Gastroesophageal sphincter (tissue), 4 donors: ENCODE measurements around the gene ZPLD1. TPM values are rescaled to one million over a fixed set of nuclear protein-coding genes. Genes with fewer than 3 reads are reported as not detected.

ENCODE experiments used
- ATAC-seq: fragments of 150-250 bp; one replicate; pipeline ENCODE4 v1.9.1; 2016; ENCODE audit warnings: mild to moderate bottlenecking, moderate library complexity
- H3K27ac ChIP-seq, 4 donors: fragments of 200-600 bp; sonication (generic) in 3 of 4; 1 replicate in 3 of 4; 2 replicates in 1 of 4; pipeline ENCODE4 v1.5.1; 2016 to 2019
- H3K27me3 ChIP-seq: fragments of 200-600 bp; sonication (generic); one replicate; pipeline ENCODE4 v1.5.1; 2019
- H3K36me3 ChIP-seq, 2 donors: fragments of 200-600 bp; sonication (generic); one replicate each; pipeline ENCODE4 v1.5.1; 2019; ENCODE audit warnings: control low read depth in 1 of 2
- H3K4me1 ChIP-seq, 3 donors: fragments of 200-600 bp; sonication (generic); 1 replicate in 2 of 3; 2 replicates in 1 of 3; pipeline ENCODE4 v1.5.1; 2016 to 2019; ENCODE audit warnings: control low read depth in 2 of 3
- H3K4me3 ChIP-seq, 2 donors: fragments of 200-600 bp; sonication (generic); one replicate each; pipeline ENCODE4 v1.5.1; 2019; ENCODE audit warnings: mild to moderate bottlenecking in 1 of 2, moderate library complexity in 1 of 2
- H3K9me3 ChIP-seq, 3 donors: fragments of 200-600 bp; sonication (generic); one replicate each; pipeline ENCODE4 v1.5.1; 2017 to 2019; ENCODE audit warnings: control low read depth in 2 of 3
- EP300 ChIP-seq: sonication (generic); formaldehyde crosslinking; IDR thresholded peaks from one replicate; pipeline ENCODE4 v1.6.1; 2017; ENCODE audit warnings: antibody characterized with exemption, mild to moderate bottlenecking
- POLR2A ChIP-seq, 2 donors: fragments of 450-650 bp; IDR thresholded peaks; one replicate each; pipeline ENCODE4 v1.6.1; 2017; ENCODE audit warnings: antibody characterized with exemption in 2 of 2, mild to moderate bottlenecking in 2 of 2, moderate library complexity in 1 of 2
- POLR2AphosphoS5 ChIP-seq: sonication (generic); formaldehyde crosslinking; IDR thresholded peaks from one replicate; pipeline ENCODE4 v1.6.1; 2017; ENCODE audit warnings: antibody characterized with exemption
- WGBS, 2 donors: methylation state at CpG; one replicate each; pipeline ENCODE4 v1.1.5; 2018; ENCODE audit warnings: low coverage in 1 of 2; 5-methylcytosine and 5-hydroxymethylcytosine counted together
- total RNA-seq, 4 donors: library from RNA; depleted of rRNA; stranded (reverse); fragments of >200 nt; gene quantifications; one replicate each; pipeline ENCODE4 v1.1.0, GENCODE V29; 2016
- TF ChIP-seq, protein P1 (sequence below), 4 experiments: fragments of 200-600 bp in 2 of 4; fragments of 450-650 bp in 2 of 4; sonication (generic) in 1 of 4; IDR thresholded peaks; one replicate each; pipeline ENCODE4 v1.5.1; 2017 to 2019; ENCODE audit warnings: antibody characterized with exemption in 4 of 4, mild to moderate bottlenecking in 2 of 4, moderate library complexity in 2 of 4

ZPLD1 gene
- total RNA-seq, 4 donors from 2014 or later, result 0.15 to 0.47 (median 0.35) TPM; not detected in 1

DNA sequence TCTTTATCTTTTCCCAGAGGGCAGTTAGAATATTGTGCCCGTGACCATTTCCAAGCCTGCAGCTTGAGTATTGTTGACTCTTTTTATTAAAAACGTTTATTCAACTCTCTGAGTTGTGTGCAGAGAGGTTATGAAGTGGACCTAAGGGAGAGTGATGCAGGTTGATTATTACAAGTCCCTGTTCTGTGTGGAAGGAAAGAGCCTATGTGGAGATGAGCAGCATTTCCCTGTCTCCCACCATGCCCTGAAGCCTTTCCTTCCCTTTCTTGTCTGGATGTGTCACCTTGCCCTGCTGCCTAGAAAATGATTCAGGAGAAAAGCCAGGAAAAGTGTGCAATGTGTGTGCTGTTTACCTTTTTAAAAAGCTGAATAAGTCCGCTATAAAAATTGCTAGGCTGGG is 19.4 kb downstream of the ZPLD1 start:
- H3K4me1 ChIP-seq, result no peaks in the 10 kb centered on the region
- ATAC-seq, result no peak
- no peak overlapping the region for H3K4me3 ChIP-seq
- no peaks in the 10 kb centered on the region for H3K36me3 ChIP-seq
- H3K9me3 ChIP-seq, result no peaks in the 10 kb centered on the region
- no peak for TF ChIP-seq POLR2A (IDR thresholded peaks at IDR 0.05)
- no peak for TF ChIP-seq POLR2AphosphoS5
- TF ChIP-seq, protein P1, sequence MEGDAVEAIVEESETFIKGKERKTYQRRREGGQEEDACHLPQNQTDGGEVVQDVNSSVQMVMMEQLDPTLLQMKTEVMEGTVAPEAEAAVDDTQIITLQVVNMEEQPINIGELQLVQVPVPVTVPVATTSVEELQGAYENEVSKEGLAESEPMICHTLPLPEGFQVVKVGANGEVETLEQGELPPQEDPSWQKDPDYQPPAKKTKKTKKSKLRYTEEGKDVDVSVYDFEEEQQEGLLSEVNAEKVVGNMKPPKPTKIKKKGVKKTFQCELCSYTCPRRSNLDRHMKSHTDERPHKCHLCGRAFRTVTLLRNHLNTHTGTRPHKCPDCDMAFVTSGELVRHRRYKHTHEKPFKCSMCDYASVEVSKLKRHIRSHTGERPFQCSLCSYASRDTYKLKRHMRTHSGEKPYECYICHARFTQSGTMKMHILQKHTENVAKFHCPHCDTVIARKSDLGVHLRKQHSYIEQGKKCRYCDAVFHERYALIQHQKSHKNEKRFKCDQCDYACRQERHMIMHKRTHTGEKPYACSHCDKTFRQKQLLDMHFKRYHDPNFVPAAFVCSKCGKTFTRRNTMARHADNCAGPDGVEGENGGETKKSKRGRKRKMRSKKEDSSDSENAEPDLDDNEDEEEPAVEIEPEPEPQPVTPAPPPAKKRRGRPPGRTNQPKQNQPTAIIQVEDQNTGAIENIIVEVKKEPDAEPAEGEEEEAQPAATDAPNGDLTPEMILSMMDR (IDR thresholded peaks at IDR 0.05), result no peak
- TF ChIP-seq EP300, result no peak
- H3K27me3 ChIP-seq, result no peaks in the 10 kb centered on the region
- no peak overlapping the region for H3K27ac ChIP-seq
- WGBS, 2 donors, result 57 to 60% methylated on average over 3 of the region's 3 CpGs

DNA sequence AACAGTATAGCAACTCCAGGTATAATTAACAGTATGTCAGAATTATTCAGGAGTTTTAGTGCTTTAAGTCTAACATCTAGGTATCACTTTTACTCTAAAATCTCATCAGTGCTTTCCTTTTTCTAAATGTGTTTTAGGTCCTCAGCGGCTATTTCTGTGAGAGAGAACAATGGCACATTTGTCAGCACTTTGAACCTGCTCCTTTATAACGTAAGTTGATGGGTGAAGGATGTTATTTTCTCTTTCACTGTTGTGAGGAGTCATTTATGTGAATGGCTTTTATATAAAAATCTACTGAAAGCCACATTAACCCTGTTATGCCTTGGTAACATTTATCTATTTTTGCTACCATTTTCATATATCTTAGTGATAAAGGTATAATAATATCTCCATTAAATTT is 22.8 kb downstream of the ZPLD1 start:
- no peak overlapping the region for H3K4me3 ChIP-seq
- no peak overlapping the region for H3K27ac ChIP-seq
- 58 to 78% methylated on average over 2 of the region's 2 CpGs for WGBS, 2 donors
- TF ChIP-seq EP300, result no peak
- no peak for TF ChIP-seq POLR2AphosphoS5
- TF ChIP-seq, protein P1 (IDR thresholded peaks at IDR 0.05), result no peak
- TF ChIP-seq POLR2A (IDR thresholded peaks at IDR 0.05), result no peak
- H3K36me3 ChIP-seq, result no peaks in the 10 kb centered on the region
- no peaks in the 10 kb centered on the region for H3K4me1 ChIP-seq
- no peak for ATAC-seq
- H3K27me3 ChIP-seq, result no peaks in the 10 kb centered on the region
- no peaks in the 10 kb centered on the region for H3K9me3 ChIP-seq

DNA sequence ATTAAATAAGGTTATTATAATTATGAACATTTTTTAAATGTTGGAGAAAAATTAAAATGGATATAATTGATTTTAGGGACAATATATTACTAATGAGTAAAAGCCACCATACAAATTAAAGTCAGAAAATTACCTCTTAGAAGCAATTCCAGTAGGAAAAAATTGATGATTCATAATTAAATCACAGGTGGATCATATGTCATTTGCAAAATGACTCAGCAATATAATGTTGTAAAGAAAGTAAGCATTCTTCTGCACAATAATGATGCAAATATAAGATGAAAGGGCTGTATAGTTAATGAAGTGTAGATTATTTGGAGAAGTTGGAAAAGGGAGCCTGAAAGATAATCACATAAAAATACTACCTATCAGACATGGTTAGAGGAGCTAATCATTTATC is 25.8 kb downstream of the ZPLD1 start:
- Histone ChIP-seq H3K27ac (no peak overlapping the region), H3K9me3 (no peaks in the 10 kb centered on the region), H3K4me3 (no peak overlapping the region), H3K4me1 (no peaks in the 10 kb centered on the region), H3K27me3 (no peaks in the 10 kb centered on the region), H3K36me3 (no peaks in the 10 kb centered on the region)
- TF ChIP-seq EP300 (no peak), POLR2AphosphoS5 (no peak), POLR2A (IDR thresholded peaks at IDR 0.05) (no peak)
- TF ChIP-seq, protein P1 (IDR thresholded peaks at IDR 0.05), result no peak
- ATAC-seq, result no peak

DNA sequence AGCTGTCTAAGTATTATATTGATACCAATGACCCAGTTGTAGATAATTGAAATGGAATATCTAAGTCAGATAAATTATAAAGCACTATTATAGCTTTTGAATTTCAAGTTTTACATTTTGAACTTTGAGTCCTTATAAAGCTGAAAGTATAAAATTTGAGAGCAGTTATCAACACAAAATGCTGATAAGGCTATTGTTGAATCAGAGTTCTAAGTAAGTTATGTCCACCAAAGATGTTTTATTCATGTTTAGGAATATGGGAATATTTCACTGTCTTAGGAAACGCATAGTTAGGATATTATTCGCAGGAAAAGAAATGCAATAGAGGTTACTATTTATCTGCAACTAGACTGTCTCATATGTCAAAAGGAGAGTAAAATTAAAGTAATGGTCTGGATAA is 29.4 kb downstream of the ZPLD1 start:
- TF ChIP-seq POLR2AphosphoS5 (no peak), POLR2A (IDR thresholded peaks at IDR 0.05) (no peak), EP300 (no peak)
- TF ChIP-seq, protein P1 (IDR thresholded peaks at IDR 0.05), result no peak
- no peak overlapping the region for H3K27ac ChIP-seq
- H3K27me3 ChIP-seq, result no peaks in the 10 kb centered on the region
- ATAC-seq, result no peak
- no peaks in the 10 kb centered on the region for H3K9me3 ChIP-seq
- no peaks in the 10 kb centered on the region for H3K36me3 ChIP-seq
- 96 to 97% methylated on average over 2 of the region's 2 CpGs for WGBS, 2 donors
- H3K4me1 ChIP-seq, result no peaks in the 10 kb centered on the region
- H3K4me3 ChIP-seq, result no peak overlapping the region

DNA sequence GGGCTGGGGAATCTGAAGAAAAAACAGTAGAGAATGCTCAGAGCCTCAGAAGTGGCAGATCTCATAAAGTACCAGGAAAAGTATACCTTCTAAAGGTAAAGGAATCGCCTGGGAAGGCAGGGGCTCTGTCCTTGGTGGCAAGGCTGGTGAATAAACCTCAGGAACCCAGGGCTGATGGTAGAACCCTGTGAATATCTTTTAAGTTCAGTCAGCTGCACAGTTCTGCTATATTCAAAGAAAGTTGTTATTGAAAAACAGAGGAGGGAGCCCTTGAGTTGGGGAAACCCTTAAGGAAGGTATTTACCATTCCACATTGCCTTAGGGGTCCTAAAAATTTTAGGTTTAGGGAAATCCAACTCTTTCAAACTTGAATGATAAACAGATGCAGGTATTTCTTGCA is 31.2 kb downstream of the ZPLD1 start:
- no peaks in the 10 kb centered on the region for H3K36me3 ChIP-seq
- ATAC-seq, result no peak
- H3K27ac ChIP-seq, result no peak overlapping the region
- no peaks in the 10 kb centered on the region for H3K9me3 ChIP-seq
- H3K27me3 ChIP-seq, result no peaks in the 10 kb centered on the region
- H3K4me1 ChIP-seq, result no peaks in the 10 kb centered on the region
- H3K4me3 ChIP-seq, result no peak overlapping the region
- WGBS, 2 donors, result 43 to 62% methylated on average over 1 of the region's 1 CpG
- TF ChIP-seq POLR2A (IDR thresholded peaks at IDR 0.05), result no peak
- TF ChIP-seq POLR2AphosphoS5, result no peak
- no peak for TF ChIP-seq EP300
- TF ChIP-seq, protein P1 (IDR thresholded peaks at IDR 0.05), result no peak
